Measurements from ENCODE around the gene SMURF1. TPM values are rescaled to one million over a fixed set of nuclear protein-coding genes. Genes with fewer than 3 reads are reported as not detected.

Gene SMURF1
- total RNA-seq, 2 experiments from 2014 or later: 15.9 to 17.6 TPM

GRCh38 chr7:99042957-99043356, 101.0 kb downstream of the SMURF1 start:
- no peak overlapping the region for H3K4me3 Mint-ChIP-seq
- ChIA-PET POLR2A (no interaction called here), CTCF (no interaction called here)
- no peaks in the 10 kb centered on the region for H3K9me3 Mint-ChIP-seq
- peaks cover 58% of the 10 kb centered on the region for H3K36me3 Mint-ChIP-seq (ENCODE audit: low read depth)
- H3K4me1 Mint-ChIP-seq: no peaks in the 10 kb centered on the region
- H3K27ac Mint-ChIP-seq: no peak overlapping the region
- DNase-seq: no peak
- no peaks in the 10 kb centered on the region for H3K27me3 Mint-ChIP-seq

GRCh38 chr7:99041526-99041925, 102.4 kb downstream of the SMURF1 start:
- ChIA-PET CTCF (interaction anchor here (0.8 kb wide), 1 partner anchor 272 kb away, joined by 4 read pairs; no protein-coding TSS in a partner anchor), POLR2A (no interaction called here)
- DNase-seq: no peak
- Mint-ChIP-seq H3K27ac (no peak overlapping the region), H3K27me3 (no peaks in the 10 kb centered on the region), H3K4me1 (no peaks in the 10 kb centered on the region), H3K9me3 (no peaks in the 10 kb centered on the region), H3K36me3 (ENCODE audit: low read depth) (peaks cover 66% of the 10 kb centered on the region), H3K4me3 (no peak overlapping the region)

- Mint-ChIP-seq H3K36me3 (ENCODE audit: low read depth) (peaks cover 70% of the 10 kb centered on the region), H3K27me3 (no peaks in the 10 kb centered on the region), H3K27ac (no peak overlapping the region), H3K9me3 (no peaks in the 10 kb centered on the region), H3K4me1 (no peaks in the 10 kb centered on the region), H3K4me3 (no peak overlapping the region)
- CTCF ChIA-PET: interaction anchor here (0.5 to 2.3 kb wide), 6 partner anchors 10 to 273 kb away, joined by 3 to 7 read pairs (median 4); no protein-coding TSS in a partner anchor
- DNase-seq: peak; percentile 58
- POLR2A ChIA-PET: no interaction called here
Measured at GRCh38 chr7:99040104-99040958, 103.6 kb downstream of the SMURF1 start.

- no peak overlapping the region for H3K4me3 Mint-ChIP-seq
- no peaks in the 10 kb centered on the region for H3K4me1 Mint-ChIP-seq
- no peaks in the 10 kb centered on the region for H3K9me3 Mint-ChIP-seq
- no peak overlapping the region for H3K27ac Mint-ChIP-seq
- POLR2A ChIA-PET: no interaction called here
- H3K36me3 Mint-ChIP-seq (ENCODE audit: low read depth): peaks cover 74% of the 10 kb centered on the region
- no peak for DNase-seq
- no peaks in the 10 kb centered on the region for H3K27me3 Mint-ChIP-seq
- CTCF ChIA-PET: interaction anchor here (2.3 kb wide), 1 partner anchor 272 kb away, joined by 7 read pairs; no protein-coding TSS in a partner anchor
Measured at GRCh38 chr7:99039384-99039891, 104.5 kb downstream of the SMURF1 start.

GRCh38 chr7:99038086-99038855, 105.6 kb downstream of the SMURF1 start:
- Mint-ChIP-seq H3K27ac (no peak overlapping the region), H3K36me3 (ENCODE audit: low read depth) (peaks cover 71% of the 10 kb centered on the region), H3K4me3 (no peak overlapping the region), H3K27me3 (no peaks in the 10 kb centered on the region), H3K9me3 (no peaks in the 10 kb centered on the region), H3K4me1 (no peaks in the 10 kb centered on the region)
- POLR2A ChIA-PET: no interaction called here
- DNase-seq: no peak
- CTCF ChIA-PET: interaction anchor here (0.9 to 2.3 kb wide), 2 partner anchors 273 to 275 kb away, joined by 3 to 7 read pairs; no protein-coding TSS in a partner anchor

- peaks cover 67% of the 10 kb centered on the region for H3K36me3 Mint-ChIP-seq (ENCODE audit: low read depth)
- CTCF ChIA-PET: interaction anchor here (0.7 to 1.0 kb wide), 2 partner anchors 23 to 206 kb away, joined by 3 read pairs; no protein-coding TSS in a partner anchor
- POLR2A ChIA-PET: no interaction called here
Measured at GRCh38 chr7:99037327-99037940, 106.5 kb downstream of the SMURF1 start.

GRCh38 chr7:99036546-99037111, 107.3 kb downstream of the SMURF1 start:
- no peak overlapping the region for H3K4me3 Mint-ChIP-seq
- no peak overlapping the region for H3K27ac Mint-ChIP-seq
- no peak for DNase-seq
- peaks cover 68% of the 10 kb centered on the region for H3K36me3 Mint-ChIP-seq (ENCODE audit: low read depth)
- no peaks in the 10 kb centered on the region for H3K27me3 Mint-ChIP-seq
- CTCF ChIA-PET: interaction anchor here (0.7 to 1.0 kb wide), 2 partner anchors 22 to 205 kb away, joined by 3 read pairs; no protein-coding TSS in a partner anchor
- no peaks in the 10 kb centered on the region for H3K4me1 Mint-ChIP-seq
- POLR2A ChIA-PET: no interaction called here
- H3K9me3 Mint-ChIP-seq: no peaks in the 10 kb centered on the region

More at GRCh38 chr7:99037327-99037940, 106.5 kb downstream of the SMURF1 start:
- no peak overlapping the region for H3K4me3 Mint-ChIP-seq
- H3K9me3 Mint-ChIP-seq: no peaks in the 10 kb centered on the region
- H3K27me3 Mint-ChIP-seq: no peaks in the 10 kb centered on the region
- H3K27ac Mint-ChIP-seq: no peak overlapping the region
- H3K4me1 Mint-ChIP-seq: no peaks in the 10 kb centered on the region
- DNase-seq: no peak

GRCh38 chr7:99035723-99036545, 108.0 kb downstream of the SMURF1 start:
- Mint-ChIP-seq H3K9me3 (no peaks in the 10 kb centered on the region), H3K27ac (no peak overlapping the region), H3K36me3 (ENCODE audit: low read depth) (peaks cover 72% of the 10 kb centered on the region), H3K27me3 (no peaks in the 10 kb centered on the region), H3K4me3 (no peak overlapping the region), H3K4me1 (no peaks in the 10 kb centered on the region)
- ChIA-PET CTCF (interaction anchor here (0.9 to 1.0 kb wide), 2 partner anchors 10 to 273 kb away, joined by 3 read pairs; no protein-coding TSS in a partner anchor), POLR2A (interaction anchor here (1.2 kb wide), 1 partner anchor 22 kb away, joined by 4 read pairs; no protein-coding TSS in a partner anchor)
- no peak for DNase-seq

- Mint-ChIP-seq H3K36me3 (ENCODE audit: low read depth) (peaks cover 68% of the 10 kb centered on the region), H3K9me3 (no peaks in the 10 kb centered on the region), H3K27me3 (no peaks in the 10 kb centered on the region), H3K27ac (no peak overlapping the region), H3K4me3 (no peak overlapping the region), H3K4me1 (no peaks in the 10 kb centered on the region)
- CTCF ChIA-PET: interaction anchor here (0.9 to 1.0 kb wide), 2 partner anchors 9 to 274 kb away, joined by 3 read pairs; no protein-coding TSS in a partner anchor
- no peak for DNase-seq
- POLR2A ChIA-PET: interaction anchor here (1.2 kb wide), 1 partner anchor 21 kb away, joined by 4 read pairs; no protein-coding TSS in a partner anchor
Measured at GRCh38 chr7:99034932-99035722, 108.8 kb downstream of the SMURF1 start.

GRCh38 chr7:99033765-99034164, 110.1 kb downstream of the SMURF1 start:
- Mint-ChIP-seq H3K36me3 (ENCODE audit: low read depth) (peaks cover 70% of the 10 kb centered on the region), H3K27ac (no peak overlapping the region), H3K27me3 (no peaks in the 10 kb centered on the region), H3K9me3 (no peaks in the 10 kb centered on the region), H3K4me1 (no peaks in the 10 kb centered on the region), H3K4me3 (no peak overlapping the region)
- POLR2A ChIA-PET: no interaction called here
- CTCF ChIA-PET: no interaction called here
- DNase-seq: no peak

- Mint-ChIP-seq H3K4me1 (no peaks in the 10 kb centered on the region), H3K4me3 (no peak overlapping the region), H3K27ac (no peak overlapping the region), H3K27me3 (no peaks in the 10 kb centered on the region), H3K36me3 (ENCODE audit: low read depth) (peaks cover 70% of the 10 kb centered on the region), H3K9me3 (no peaks in the 10 kb centered on the region)
- POLR2A ChIA-PET: no interaction called here
- CTCF ChIA-PET: no interaction called here
- no peak for DNase-seq
Measured at GRCh38 chr7:99032928-99033327, 111.0 kb downstream of the SMURF1 start.
